K562 (cell line): Measurements from ENCODE around the gene KCNN3.

Experiments
- CEBPG ChIP-seq, 3 experiments: fragments of 200-800 bp in 1 of 3; sonication (Bioruptor generic) in 1 of 3; sonication (generic) in 1 of 3; formaldehyde crosslinking in 1 of 3; IDR thresholded peaks in 2 of 3; conservative IDR thresholded peaks in 1 of 3; 2 replicates each; pipeline versions ENCODE4 v1.6.1 to v1.8.0; 2016 to 2022; ENCODE audit warnings: missing compliant biosample characterization in 2 of 3, missing genetic modification characterization in 2 of 3, mild to moderate bottlenecking in 1 of 3, missing genetic modification reagents in 1 of 3
- CREM ChIP-seq: IDR thresholded peaks from 2 replicates; pipeline ENCODE4 v1.6.1; 2014; ENCODE audit warnings: antibody characterized with exemption, low read depth
- EP300 ChIP-seq: IDR thresholded peaks from 2 replicates; pipeline ENCODE4 v1.6.1; 2012; ENCODE audit warnings: low read length, improper control_type of control experiment
- NR2C2 ChIP-seq, 2 experiments: fragments of 200-800 bp in 1 of 2; sonication (Bioruptor generic) in 1 of 2; sonication (generic) in 1 of 2; formaldehyde crosslinking in 1 of 2; IDR thresholded peaks; 2 replicates each; pipeline versions ENCODE4 v1.6.1 to v1.8.0; 2016 to 2022; ENCODE audit warnings: mild to moderate bottlenecking in 1 of 2, missing compliant biosample characterization in 1 of 2, missing genetic modification characterization in 1 of 2, missing genetic modification reagents in 1 of 2
- POLR2A ChIP-seq: fragments of 450-650 bp; conservative IDR thresholded peaks from 2 replicates; pipeline ENCODE4 v1.6.1; 2016
- POLR2AphosphoS5 ChIP-seq: IDR thresholded peaks from 2 replicates; pipeline ENCODE4 v1.6.1; 2011; ENCODE audit warnings: mild to moderate bottlenecking, low read depth, low read length, moderate library complexity; ENCODE audit not compliant: control insufficient read depth, insufficient read depth
- SP1 ChIP-seq: sonication (generic); formaldehyde crosslinking; IDR thresholded peaks from 2 replicates; pipeline ENCODE4 v1.8.1; 2022; ENCODE audit warnings: mild to moderate bottlenecking, missing genetic modification reagents
- USF1 ChIP-seq: sonication (generic); formaldehyde crosslinking; IDR thresholded peaks from 2 replicates; pipeline ENCODE4 v1.9.0; 2022; ENCODE audit warnings: mild to moderate bottlenecking, missing genetic modification reagents
- ZNF280B ChIP-seq: fragments of 250-450 bp; sonication (Bioruptor Pico); IDR thresholded peaks from 2 replicates; pipeline ENCODE4 v1.5.1; 2021; ENCODE audit warnings: mild to moderate bottlenecking
- ZNF764 ChIP-seq: fragments of 250-450 bp; sonication (Bioruptor Pico); IDR thresholded peaks from 2 replicates; pipeline ENCODE4 v1.4.0; 2020; ENCODE audit warnings: low read depth, mild to moderate bottlenecking, moderate library complexity
- TF ChIP-seq, protein P1 (sequence below): fragments of 450-650 bp; IDR thresholded peaks from 2 replicates; pipeline ENCODE4 v1.6.1; 2018; ENCODE audit warnings: mild to moderate bottlenecking, low read depth; ENCODE audit not compliant: partially characterized antibody
- TF ChIP-seq, protein P2 (sequence below), 2 experiments: fragments of 450-650 bp in 1 of 2; sonication (generic) in 1 of 2; formaldehyde crosslinking in 1 of 2; IDR thresholded peaks in 1 of 2; conservative IDR thresholded peaks in 1 of 2; 2 replicates each; pipeline versions ENCODE4 v1.6.1 to v1.8.1; 2016 to 2023; ENCODE audit warnings: mild to moderate bottlenecking in 2 of 2, moderate library complexity in 2 of 2, inconsistent platforms in 1 of 2, missing genetic modification reagents in 1 of 2

GRCh38 chr1:154840269-154841176 is 29.6 kb downstream of the KCNN3 start:
- no peak for TF ChIP-seq NR2C2 (CRISPR knock-in tag; IDR thresholded peaks at IDR 0.05)
- no peak for TF ChIP-seq NR2C2 (tag; IDR thresholded peaks at IDR 0.05)
- TF ChIP-seq, protein P1, sequence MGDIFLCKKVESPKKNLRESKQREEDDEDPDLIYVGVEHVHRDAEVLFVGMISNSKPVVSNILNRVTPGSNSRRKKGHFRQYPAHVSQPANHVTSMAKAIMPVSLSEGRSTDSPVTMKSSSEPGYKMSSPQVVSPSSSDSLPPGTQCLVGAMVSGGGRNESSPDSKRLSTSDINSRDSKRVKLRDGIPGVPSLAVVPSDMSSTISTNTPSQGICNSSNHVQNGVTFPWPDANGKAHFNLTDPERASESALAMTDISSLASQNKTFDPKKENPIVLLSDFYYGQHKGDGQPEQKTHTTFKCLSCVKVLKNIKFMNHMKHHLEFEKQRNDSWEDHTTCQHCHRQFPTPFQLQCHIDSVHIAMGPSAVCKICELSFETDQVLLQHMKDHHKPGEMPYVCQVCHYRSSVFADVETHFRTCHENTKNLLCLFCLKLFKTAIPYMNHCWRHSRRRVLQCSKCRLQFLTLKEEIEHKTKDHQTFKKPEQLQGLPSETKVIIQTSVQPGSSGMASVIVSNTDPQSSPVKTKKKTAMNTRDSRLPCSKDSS: no peak
- no peak for TF ChIP-seq POLR2AphosphoS5
- no peak for TF ChIP-seq CREM
- TF ChIP-seq ZNF764 (CRISPR knock-in tag): no peak
- TF ChIP-seq ZNF280B (CRISPR knock-in tag): no peak
- TF ChIP-seq POLR2A: no peak
- TF ChIP-seq, protein P2, sequence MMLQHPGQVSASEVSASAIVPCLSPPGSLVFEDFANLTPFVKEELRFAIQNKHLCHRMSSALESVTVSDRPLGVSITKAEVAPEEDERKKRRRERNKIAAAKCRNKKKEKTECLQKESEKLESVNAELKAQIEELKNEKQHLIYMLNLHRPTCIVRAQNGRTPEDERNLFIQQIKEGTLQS (IDR thresholded peaks at IDR 0.05): no peak
- TF ChIP-seq, protein P2 (CRISPR knock-in tag; conservative IDR thresholded peaks at IDR 0.05): no peak
- no peak for TF ChIP-seq USF1 (CRISPR knock-in tag)
- no peak for TF ChIP-seq CEBPG (CRISPR knock-in tag; IDR thresholded peaks at IDR 0.05)
- TF ChIP-seq CEBPG (tag; conservative IDR thresholded peaks at IDR 0.05 in 1 of 2, IDR thresholded peaks at IDR 0.05 in 1 of 2): no peak
- no peak for TF ChIP-seq EP300
- TF ChIP-seq SP1 (CRISPR knock-in tag): no peak
